ENCODE measurements around the gene C1orf174.

C1orf174 gene

GRCh38 chr1:3895951-3896325 lies 4.1 kb downstream of the C1orf174 start:
- no peak overlapping the region for H3K27ac ChIP-seq (replicated peaks)
- no peak for TF ChIP-seq GABPA (IDR thresholded peaks at IDR 0.05; ENCODE audit: low read depth)
- no peak for TF ChIP-seq REST (IDR thresholded peaks at IDR 0.05; ENCODE audit: insufficient replicate concordance, low read depth)
- no peak for TF ChIP-seq CTCF (IDR thresholded peaks at IDR 0.05; ENCODE audit: insufficient read depth, low read length)
- TF ChIP-seq SPI1 (IDR thresholded peaks at IDR 0.05; ENCODE audit: borderline replicate concordance, low read depth), result no peak
- no peak for TF ChIP-seq POLR2AphosphoS5 (IDR thresholded peaks at IDR 0.05; ENCODE audit: low read depth)
- DNase-seq (ENCODE audit: low read depth in 1 of 2, low spot score in 1 of 2), result no peak

GRCh38 chr1:3895279-3895950 lies 4.7 kb downstream of the C1orf174 start:
- no peak for TF ChIP-seq REST (IDR thresholded peaks at IDR 0.05; ENCODE audit: insufficient replicate concordance, low read depth)
- TF ChIP-seq SPI1 (IDR thresholded peaks at IDR 0.05; ENCODE audit: borderline replicate concordance, low read depth), result no peak
- no peak for TF ChIP-seq GABPA (IDR thresholded peaks at IDR 0.05; ENCODE audit: low read depth)
- TF ChIP-seq POLR2AphosphoS5 (IDR thresholded peaks at IDR 0.05; ENCODE audit: low read depth), result no peak
- no peak for TF ChIP-seq CTCF (IDR thresholded peaks at IDR 0.05; ENCODE audit: insufficient read depth, low read length)
- no peaks in the 10 kb centered on the region for H3K27me3 ChIP-seq (ENCODE audit: insufficient read depth, poor library complexity, severe bottlenecking)
- no peak for DNase-seq (ENCODE audit: low read depth in 1 of 2, low spot score in 1 of 2)
- no peak overlapping the region for H3K4me3 ChIP-seq (replicated peaks; ENCODE audit: insufficient read depth, low read length)
- H3K27ac ChIP-seq (replicated peaks), result no peak overlapping the region

More at GRCh38 chr1:3895951-3896325, 4.1 kb downstream of the C1orf174 start:
- no peak overlapping the region for H3K4me3 ChIP-seq (replicated peaks; ENCODE audit: insufficient read depth, low read length)
- H3K27me3 ChIP-seq (ENCODE audit: insufficient read depth, poor library complexity, severe bottlenecking), result no peaks in the 10 kb centered on the region

GRCh38 chr1:3894626-3895278 lies 5.3 kb downstream of the C1orf174 start:
- no peak for DNase-seq (ENCODE audit: low read depth in 1 of 2, low spot score in 1 of 2)
- TF ChIP-seq CTCF (IDR thresholded peaks at IDR 0.05; ENCODE audit: insufficient read depth, low read length), result no peak
- TF ChIP-seq SPI1 (IDR thresholded peaks at IDR 0.05; ENCODE audit: borderline replicate concordance, low read depth), result no peak
- TF ChIP-seq POLR2AphosphoS5 (IDR thresholded peaks at IDR 0.05; ENCODE audit: low read depth), result no peak
- TF ChIP-seq GABPA (IDR thresholded peaks at IDR 0.05; ENCODE audit: low read depth), result no peak
- TF ChIP-seq REST (IDR thresholded peaks at IDR 0.05; ENCODE audit: insufficient replicate concordance, low read depth), result no peak
- H3K27ac ChIP-seq (replicated peaks), result no peak overlapping the region
- H3K27me3 ChIP-seq (ENCODE audit: insufficient read depth, poor library complexity, severe bottlenecking), result no peaks in the 10 kb centered on the region
- H3K4me3 ChIP-seq (replicated peaks; ENCODE audit: insufficient read depth, low read length), result no peak overlapping the region
